Skeletal muscle tissue (tissue), 4 donors: ENCODE data around the gene CEP152. TPM values are rescaled to one million over a fixed set of nuclear protein-coding genes. Genes with fewer than 3 reads are reported as not detected.

Experiments
- H3K27ac ChIP-seq: one replicate; pipeline ENCODE4 v1.7.0; 2013; ENCODE audit warnings: mild to moderate bottlenecking, low read depth, low read length, inconsistent platforms
- H3K27me3 ChIP-seq, 3 donors: one replicate each; pipeline ENCODE4 v1.7.0; 2013; ENCODE audit warnings: low read length in 3 of 3; ENCODE audit not compliant: control insufficient read depth in 3 of 3, insufficient read depth in 3 of 3
- H3K36me3 ChIP-seq, 3 donors: one replicate each; pipeline ENCODE4 v1.7.0; 2013; ENCODE audit warnings: low read length in 3 of 3; ENCODE audit not compliant: control insufficient read depth in 3 of 3, insufficient read depth in 3 of 3
- H3K4me1 ChIP-seq, 3 donors: one replicate each; pipeline ENCODE4 v1.7.0; 2013; ENCODE audit warnings: low read length in 3 of 3, mild to moderate bottlenecking in 3 of 3; ENCODE audit not compliant: control insufficient read depth in 3 of 3, insufficient read depth in 3 of 3
- H3K4me3 ChIP-seq, 3 donors: one replicate each; pipeline ENCODE4 v1.7.0; 2013; ENCODE audit warnings: low read length in 3 of 3
- H3K9ac ChIP-seq, 3 donors: one replicate each; pipeline ENCODE4 v1.7.0; 2013; ENCODE audit warnings: low read length in 3 of 3, mild to moderate bottlenecking in 3 of 3, moderate library complexity in 2 of 3, low read depth in 1 of 3
- H3K9me3 ChIP-seq, 3 donors: one replicate each; pipeline ENCODE4 v1.7.0; 2013; ENCODE audit warnings: low read length in 3 of 3; ENCODE audit not compliant: control insufficient read depth in 3 of 3
- total RNA-seq: library from RNA; depleted of rRNA; stranded (reverse); fragments of >200 nt; gene quantifications from one replicate; pipeline ENCODE4 v1.2.3, GENCODE V29; 2014
- donor health status: Osteomylitis.

CEP152 gene
- total RNA-seq, 1 donor from 2014 or later = 2.6 TPM

DNA sequence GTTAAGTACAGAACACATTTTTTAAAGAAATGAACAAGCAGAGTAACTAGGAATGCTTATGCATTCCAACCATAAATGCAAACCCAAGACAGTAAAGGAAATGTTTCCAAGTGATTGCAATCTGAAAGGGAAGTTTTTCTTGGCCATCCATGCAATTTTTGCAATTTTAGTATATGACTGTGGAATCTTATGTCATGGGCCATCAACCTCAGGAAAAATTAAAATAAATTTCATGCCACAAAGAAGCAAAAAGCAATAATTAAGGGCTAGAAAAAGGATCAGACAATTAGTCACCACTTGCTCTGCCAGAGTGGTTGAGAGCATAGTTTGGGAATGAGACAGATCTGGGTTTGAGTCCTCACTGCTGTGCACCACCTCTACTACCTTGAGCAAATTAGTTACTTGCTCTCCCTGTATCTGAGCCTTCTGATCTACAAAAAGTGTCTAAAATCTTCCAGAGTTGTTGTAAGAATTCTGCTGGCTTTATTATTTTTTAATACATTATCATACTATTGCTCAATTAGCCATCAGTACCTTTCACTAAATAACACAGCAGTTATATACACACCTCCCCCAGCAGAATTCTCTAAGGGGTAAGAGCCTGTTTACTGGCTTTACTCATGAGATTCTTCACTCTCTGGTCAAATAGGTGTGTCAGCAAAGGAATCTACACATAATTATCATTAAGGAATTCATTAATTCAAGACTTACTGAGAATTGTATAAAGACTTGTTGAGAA, 115.6 kb downstream of the CEP152 start:
- no peaks in the 10 kb centered on the region for H3K27me3 ChIP-seq

DNA sequence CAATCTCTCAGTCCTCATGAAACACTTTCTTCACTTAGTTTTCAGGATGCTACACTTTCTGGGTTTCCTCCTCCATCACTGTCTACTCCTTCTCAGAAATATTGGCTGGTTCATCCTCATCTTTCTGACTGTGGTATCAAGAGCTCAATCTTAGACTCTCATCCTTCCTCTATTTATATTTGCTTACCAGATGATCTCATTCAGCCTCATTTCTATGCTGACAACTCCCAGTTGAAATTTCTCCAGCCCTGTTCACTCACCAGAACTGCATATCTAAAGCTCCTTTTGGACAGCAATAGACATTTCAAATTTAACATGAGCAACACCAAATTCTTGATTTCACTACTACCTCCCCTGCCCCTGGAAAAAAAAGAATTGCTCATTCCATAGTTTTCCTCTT, 117.4 kb downstream of the CEP152 start:
- Histone ChIP-seq H3K27me3 (no peaks in the 10 kb centered on the region), H3K9ac (no peak overlapping the region), H3K4me1 (no peaks in the 10 kb centered on the region), H3K27ac (no peak overlapping the region), H3K9me3 (no peaks in the 10 kb centered on the region), H3K4me3 (no peak overlapping the region), H3K36me3 (no peaks in the 10 kb centered on the region)

More for the DNA sequence above, 115.6 kb downstream of the CEP152 start:
- Histone ChIP-seq H3K4me3 (no peak overlapping the region), H3K9me3 (no peaks in the 10 kb centered on the region), H3K36me3 (no peaks in the 10 kb centered on the region), H3K27ac (no peak overlapping the region), H3K4me1 (no peaks in the 10 kb centered on the region), H3K9ac (no peak overlapping the region)

DNA sequence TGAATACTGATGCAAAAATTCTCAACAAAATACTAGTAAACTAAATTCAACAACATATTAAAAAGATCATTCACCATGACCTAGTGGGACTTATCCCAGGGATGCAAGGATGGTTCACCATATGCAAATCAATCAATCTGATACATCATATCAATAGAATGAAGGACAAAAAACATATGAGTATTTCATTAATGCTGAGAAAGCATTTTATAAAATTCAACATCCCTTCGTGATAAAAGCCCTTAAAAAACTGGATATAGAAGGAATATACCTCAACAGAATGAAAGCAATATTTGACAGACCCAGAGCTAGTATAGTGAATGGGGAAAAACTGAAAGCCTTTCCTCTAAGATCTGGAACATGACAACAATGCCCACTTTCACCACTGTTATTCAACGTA, 122.4 kb downstream of the CEP152 start:
- no peak overlapping the region for H3K9ac ChIP-seq
- H3K4me1 ChIP-seq = no peaks in the 10 kb centered on the region
- H3K27me3 ChIP-seq = no peaks in the 10 kb centered on the region
- H3K36me3 ChIP-seq = no peaks in the 10 kb centered on the region
- no peaks in the 10 kb centered on the region for H3K9me3 ChIP-seq
- H3K27ac ChIP-seq = no peak overlapping the region
- H3K4me3 ChIP-seq = no peak overlapping the region

Other genes starting within 250 kb of the CEP152 start
- 439 TPM for gene FBN1, start 165.4 kb downstream of the CEP152 start, total RNA-seq
- gene EID1, start 67.1 kb upstream of the CEP152 start, total RNA-seq = 91.3 TPM
- gene SHC4, start 152.8 kb upstream of the CEP152 start, total RNA-seq = 2.1 TPM
- 20.4 TPM for gene SECISBP2L, start 235.4 kb upstream of the CEP152 start, total RNA-seq